GM23338 (cell line): ENCODE results near the gene DDX24.

Experiments
- CREB1 ChIP-seq: fragments of 250-450 bp; sonication (Bioruptor Pico); IDR thresholded peaks from 2 replicates; pipeline ENCODE4 v1.5.0; 2020; ENCODE audit warnings: low read depth, mild to moderate bottlenecking, moderate library complexity
- EZH2 ChIP-seq: fragments of 200-600 bp; sonication (generic); IDR thresholded peaks from one replicate; pipeline ENCODE4 v1.8.0; 2017; ENCODE audit warnings: antibody characterized with exemption, mild to moderate bottlenecking, low read depth; ENCODE audit not compliant: unreplicated experiment
- EZH2phosphoT487 ChIP-seq: fragments of 200-600 bp; sonication (generic); IDR thresholded peaks from one replicate; pipeline ENCODE4 v1.8.1; 2018; ENCODE audit warnings: antibody characterized with exemption; ENCODE audit not compliant: unreplicated experiment
- JUNB ChIP-seq: IDR thresholded peaks from one replicate; pipeline ENCODE4 v1.6.1; 2016; ENCODE audit warnings: antibody characterized with exemption; ENCODE audit not compliant: unreplicated experiment
- NANOG ChIP-seq: IDR thresholded peaks from 2 replicates; pipeline ENCODE4 v1.6.1; 2016; ENCODE audit warnings: antibody characterized with exemption, borderline replicate concordance
- POLR2AphosphoS5 ChIP-seq: IDR thresholded peaks from 2 replicates; pipeline ENCODE4 v1.6.1; 2016; ENCODE audit warnings: antibody characterized with exemption, low read depth
- STAT1 ChIP-seq: IDR thresholded peaks from one replicate; pipeline ENCODE4 v1.6.1; 2016; ENCODE audit warnings: antibody characterized with exemption; ENCODE audit not compliant: unreplicated experiment
- ZNF114 ChIP-seq: fragments of 250-450 bp; sonication (Bioruptor Pico); IDR thresholded peaks from 2 replicates; pipeline ENCODE4 v1.5.0; 2020; ENCODE audit warnings: mild to moderate bottlenecking, moderate library complexity
- TF ChIP-seq, protein P1 (sequence below), 2 experiments: fragments of 200-600 bp in 1 of 2; sonication (generic) in 1 of 2; conservative IDR thresholded peaks; 2 replicates each; pipeline versions ENCODE4 v1.5.1 to v1.6.1; 2016 to 2017; ENCODE audit warnings: antibody characterized with exemption in 2 of 2, low read depth in 2 of 2, mild to moderate bottlenecking in 2 of 2, moderate library complexity in 1 of 2
- TF ChIP-seq, protein P2 (sequence below): IDR thresholded peaks from one replicate; pipeline ENCODE4 v1.6.1; 2018; ENCODE audit warnings: antibody characterized with exemption; ENCODE audit not compliant: unreplicated experiment
- TF ChIP-seq, protein P3 (sequence below): IDR thresholded peaks from 2 replicates; pipeline ENCODE4 v1.6.1; 2016; ENCODE audit warnings: antibody characterized with exemption

DNA sequence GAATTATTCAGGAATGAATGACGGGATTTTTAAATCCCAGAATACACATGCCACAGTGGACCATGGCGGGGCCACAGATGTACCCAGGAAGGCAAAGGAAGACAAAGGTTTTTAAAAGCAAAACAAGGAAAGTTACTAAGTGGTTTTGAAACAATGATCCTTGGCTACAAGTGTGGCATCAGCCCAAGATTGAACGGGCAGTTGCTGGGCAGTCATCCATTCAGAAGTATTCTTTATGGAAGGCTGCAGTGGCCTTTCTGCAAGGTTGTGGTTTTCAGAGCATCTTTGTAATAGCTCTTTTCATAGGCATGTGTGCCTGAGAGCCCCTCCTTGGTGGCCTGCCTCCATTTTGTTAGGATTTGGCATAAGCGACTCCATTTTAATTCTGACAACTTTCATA lies 16.1 kb upstream of the DDX24 start:
- TF ChIP-seq, protein P1, sequence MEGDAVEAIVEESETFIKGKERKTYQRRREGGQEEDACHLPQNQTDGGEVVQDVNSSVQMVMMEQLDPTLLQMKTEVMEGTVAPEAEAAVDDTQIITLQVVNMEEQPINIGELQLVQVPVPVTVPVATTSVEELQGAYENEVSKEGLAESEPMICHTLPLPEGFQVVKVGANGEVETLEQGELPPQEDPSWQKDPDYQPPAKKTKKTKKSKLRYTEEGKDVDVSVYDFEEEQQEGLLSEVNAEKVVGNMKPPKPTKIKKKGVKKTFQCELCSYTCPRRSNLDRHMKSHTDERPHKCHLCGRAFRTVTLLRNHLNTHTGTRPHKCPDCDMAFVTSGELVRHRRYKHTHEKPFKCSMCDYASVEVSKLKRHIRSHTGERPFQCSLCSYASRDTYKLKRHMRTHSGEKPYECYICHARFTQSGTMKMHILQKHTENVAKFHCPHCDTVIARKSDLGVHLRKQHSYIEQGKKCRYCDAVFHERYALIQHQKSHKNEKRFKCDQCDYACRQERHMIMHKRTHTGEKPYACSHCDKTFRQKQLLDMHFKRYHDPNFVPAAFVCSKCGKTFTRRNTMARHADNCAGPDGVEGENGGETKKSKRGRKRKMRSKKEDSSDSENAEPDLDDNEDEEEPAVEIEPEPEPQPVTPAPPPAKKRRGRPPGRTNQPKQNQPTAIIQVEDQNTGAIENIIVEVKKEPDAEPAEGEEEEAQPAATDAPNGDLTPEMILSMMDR (conservative IDR thresholded peaks at IDR 0.05; ENCODE audit: low read depth in 2 of 2) = no peak
- TF ChIP-seq EZH2 = no peak
- TF ChIP-seq, protein P2, sequence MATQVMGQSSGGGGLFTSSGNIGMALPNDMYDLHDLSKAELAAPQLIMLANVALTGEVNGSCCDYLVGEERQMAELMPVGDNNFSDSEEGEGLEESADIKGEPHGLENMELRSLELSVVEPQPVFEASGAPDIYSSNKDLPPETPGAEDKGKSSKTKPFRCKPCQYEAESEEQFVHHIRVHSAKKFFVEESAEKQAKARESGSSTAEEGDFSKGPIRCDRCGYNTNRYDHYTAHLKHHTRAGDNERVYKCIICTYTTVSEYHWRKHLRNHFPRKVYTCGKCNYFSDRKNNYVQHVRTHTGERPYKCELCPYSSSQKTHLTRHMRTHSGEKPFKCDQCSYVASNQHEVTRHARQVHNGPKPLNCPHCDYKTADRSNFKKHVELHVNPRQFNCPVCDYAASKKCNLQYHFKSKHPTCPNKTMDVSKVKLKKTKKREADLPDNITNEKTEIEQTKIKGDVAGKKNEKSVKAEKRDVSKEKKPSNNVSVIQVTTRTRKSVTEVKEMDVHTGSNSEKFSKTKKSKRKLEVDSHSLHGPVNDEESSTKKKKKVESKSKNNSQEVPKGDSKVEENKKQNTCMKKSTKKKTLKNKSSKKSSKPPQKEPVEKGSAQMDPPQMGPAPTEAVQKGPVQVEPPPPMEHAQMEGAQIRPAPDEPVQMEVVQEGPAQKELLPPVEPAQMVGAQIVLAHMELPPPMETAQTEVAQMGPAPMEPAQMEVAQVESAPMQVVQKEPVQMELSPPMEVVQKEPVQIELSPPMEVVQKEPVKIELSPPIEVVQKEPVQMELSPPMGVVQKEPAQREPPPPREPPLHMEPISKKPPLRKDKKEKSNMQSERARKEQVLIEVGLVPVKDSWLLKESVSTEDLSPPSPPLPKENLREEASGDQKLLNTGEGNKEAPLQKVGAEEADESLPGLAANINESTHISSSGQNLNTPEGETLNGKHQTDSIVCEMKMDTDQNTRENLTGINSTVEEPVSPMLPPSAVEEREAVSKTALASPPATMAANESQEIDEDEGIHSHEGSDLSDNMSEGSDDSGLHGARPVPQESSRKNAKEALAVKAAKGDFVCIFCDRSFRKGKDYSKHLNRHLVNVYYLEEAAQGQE = no peak
- TF ChIP-seq POLR2AphosphoS5 = no peak
- no peak for TF ChIP-seq EZH2phosphoT487
- TF ChIP-seq ZNF114 = no peak
- no peak for TF ChIP-seq CREB1
- TF ChIP-seq JUNB = no peak
- no peak for TF ChIP-seq STAT1
- TF ChIP-seq NANOG = no peak
- TF ChIP-seq, protein P3, sequence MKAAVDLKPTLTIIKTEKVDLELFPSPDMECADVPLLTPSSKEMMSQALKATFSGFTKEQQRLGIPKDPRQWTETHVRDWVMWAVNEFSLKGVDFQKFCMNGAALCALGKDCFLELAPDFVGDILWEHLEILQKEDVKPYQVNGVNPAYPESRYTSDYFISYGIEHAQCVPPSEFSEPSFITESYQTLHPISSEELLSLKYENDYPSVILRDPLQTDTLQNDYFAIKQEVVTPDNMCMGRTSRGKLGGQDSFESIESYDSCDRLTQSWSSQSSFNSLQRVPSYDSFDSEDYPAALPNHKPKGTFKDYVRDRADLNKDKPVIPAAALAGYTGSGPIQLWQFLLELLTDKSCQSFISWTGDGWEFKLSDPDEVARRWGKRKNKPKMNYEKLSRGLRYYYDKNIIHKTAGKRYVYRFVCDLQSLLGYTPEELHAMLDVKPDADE = no peak
